HFF-Myc (cell line): Measurements from ENCODE around the gene TSR3.

Experiments
- DNase-seq: peaks from one replicate; pipeline ENCODE4 v3.0.0-alpha.2; 2011; ENCODE audit warnings: low read depth; ENCODE audit errors: extremely low read depth
- H3K4me3 ChIP-seq: replicated peaks from 2 replicates; pipeline ENCODE4 v1.5.1; 2011; ENCODE audit warnings: low read depth, mild to moderate bottlenecking, control low read depth, low read length
- CTCF ChIP-seq: IDR thresholded peaks from 2 replicates; pipeline ENCODE4 v1.5.1; 2012; ENCODE audit warnings: mild to moderate bottlenecking, low read depth, low read length, control low read depth; ENCODE audit errors: missing control alignments

Gene TSR3

GRCh38 chr16:1351582-1352362 lies at the start of gene TSR3, which contains the start of gene GNPTG:
Gene TSR3 (minus strand): TSS chr16:1351878. CDS start chr16:1351804, 74 bp downstream.
Gene GNPTG (plus strand): TSS chr16:1351931. CDS start chr16:1351966, 35 bp downstream.
- peak; percentile 42 for DNase-seq
- TF ChIP-seq CTCF = no peak
- peak within 1 kb of the TSS; percentile 96 for H3K4me3 ChIP-seq

GRCh38 chr16:1401061-1401757 lies 49.5 kb upstream of the TSR3 start:
- H3K4me3 ChIP-seq = no peak overlapping the region
- DNase-seq = no peak
- no peak for TF ChIP-seq CTCF

- no peak for DNase-seq
Measured at GRCh38 chr16:1398826-1399581, 47.3 kb upstream of the TSR3 start.

GRCh38 chr16:1398351-1398750 lies 46.7 kb upstream of the TSR3 start:
- no peak for TF ChIP-seq CTCF
- H3K4me3 ChIP-seq = no peak overlapping the region
- DNase-seq = no peak

More at GRCh38 chr16:1398826-1399581, 47.3 kb upstream of the TSR3 start:
- H3K4me3 ChIP-seq = no peak overlapping the region
- TF ChIP-seq CTCF = no peak

- no peak for TF ChIP-seq CTCF
- no peak for DNase-seq
- H3K4me3 ChIP-seq = no peak overlapping the region
Measured at GRCh38 chr16:1397779-1398178, 46.1 kb upstream of the TSR3 start.

GRCh38 chr16:1395444-1396031 lies 43.9 kb upstream of the TSR3 start:
- no peak overlapping the region for H3K4me3 ChIP-seq
- no peak for TF ChIP-seq CTCF
- no peak for DNase-seq
